HUES48 (cell line): ENCODE measurements around the gene FOXK2.

Source experiments
- H3K27ac ChIP-seq: one replicate; pipeline ENCODE4 v1.7.0; 2013; ENCODE audit warnings: low read depth, low read length, inconsistent platforms
- H3K27me3 ChIP-seq: 2 replicates; pipeline ENCODE4 v1.6.1; 2013; ENCODE audit warnings: mild to moderate bottlenecking, low read length; ENCODE audit not compliant: control insufficient read depth, insufficient read depth
- H3K36me3 ChIP-seq: 2 replicates; pipeline ENCODE4 v1.6.1; 2013; ENCODE audit warnings: low read length; ENCODE audit not compliant: control insufficient read depth, insufficient read depth
- H3K4me1 ChIP-seq: 2 replicates; pipeline ENCODE4 v1.6.1; 2013; ENCODE audit warnings: mild to moderate bottlenecking, low read length; ENCODE audit not compliant: control insufficient read depth, insufficient read depth
- H3K4me3 ChIP-seq: 2 replicates; pipeline ENCODE4 v1.5.1; 2013; ENCODE audit warnings: mild to moderate bottlenecking, low read depth, low read length
- H3K9ac ChIP-seq: 2 replicates; pipeline ENCODE4 v1.6.1; 2013; ENCODE audit warnings: mild to moderate bottlenecking, low read depth, low read length, moderate library complexity
- H3K9me3 ChIP-seq: 2 replicates; pipeline ENCODE4 v1.6.1; 2013; ENCODE audit warnings: low read length; ENCODE audit not compliant: control insufficient read depth, insufficient read depth

Gene FOXK2

DNA sequence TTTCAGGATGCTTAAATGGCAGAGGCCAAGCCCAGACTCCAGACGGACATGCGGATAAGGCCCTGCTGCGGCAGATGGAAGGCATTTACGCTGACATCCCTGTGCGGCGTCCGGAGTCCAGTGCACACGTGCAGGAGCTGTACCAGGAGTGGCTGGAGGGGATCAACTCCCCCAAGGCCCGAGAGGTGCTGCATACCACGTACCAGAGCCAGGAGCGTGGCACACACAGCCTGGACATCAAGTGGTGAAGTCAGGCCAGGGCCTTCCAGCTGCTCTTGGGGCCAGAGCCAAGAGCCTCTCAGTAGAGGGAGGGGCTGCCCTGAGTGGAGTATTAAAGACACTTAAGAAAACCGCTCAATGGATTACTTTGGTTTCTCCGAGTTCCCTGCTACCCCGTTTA lies 31.6 kb upstream of the FOXK2 start:
- H3K4me3 ChIP-seq = no peak overlapping the region
- no peaks in the 10 kb centered on the region for H3K27me3 ChIP-seq
- no peak overlapping the region for H3K9ac ChIP-seq
- H3K36me3 ChIP-seq = peaks cover 55% of the 10 kb centered on the region
- no peaks in the 10 kb centered on the region for H3K4me1 ChIP-seq
- no peak overlapping the region for H3K27ac ChIP-seq
- no peaks in the 10 kb centered on the region for H3K9me3 ChIP-seq

- Histone ChIP-seq H3K27ac (no peak overlapping the region), H3K9ac (no peak overlapping the region)
Measured at GRCh38 chr17:82489117-82489516, 30.4 kb upstream of the FOXK2 start.

GRCh38 chr17:82489851-82490511 lies 29.6 kb upstream of the FOXK2 start:
- Histone ChIP-seq H3K9ac (no peak overlapping the region), H3K36me3 (peaks cover 34% of the 10 kb centered on the region), H3K27ac (no peak overlapping the region), H3K4me3 (no peak overlapping the region), H3K9me3 (no peaks in the 10 kb centered on the region), H3K4me1 (no peaks in the 10 kb centered on the region; the same call in 1 of the 2 replicates), H3K27me3 (no peaks in the 10 kb centered on the region)

More at GRCh38 chr17:82489117-82489516, 30.4 kb upstream of the FOXK2 start:
- no peaks in the 10 kb centered on the region for H3K9me3 ChIP-seq
- H3K4me1 ChIP-seq = no peaks in the 10 kb centered on the region; the same call in 1 of the 2 replicates
- H3K4me3 ChIP-seq = no peak overlapping the region
- H3K27me3 ChIP-seq = no peaks in the 10 kb centered on the region
- peaks cover 43% of the 10 kb centered on the region for H3K36me3 ChIP-seq

- H3K36me3 ChIP-seq = peaks cover 29% of the 10 kb centered on the region
- no peaks in the 10 kb centered on the region; the same call in 1 of the 2 replicates for H3K4me1 ChIP-seq
- H3K9ac ChIP-seq = no peak overlapping the region
- no peaks in the 10 kb centered on the region for H3K9me3 ChIP-seq
- H3K27me3 ChIP-seq = no peaks in the 10 kb centered on the region
- H3K4me3 ChIP-seq = no peak overlapping the region
- no peak overlapping the region for H3K27ac ChIP-seq
Measured at GRCh38 chr17:82490512-82491195, 28.9 kb upstream of the FOXK2 start.

- no peaks in the 10 kb centered on the region for H3K9me3 ChIP-seq
- peaks cover 3% of the 10 kb centered on the region for H3K27me3 ChIP-seq
- H3K36me3 ChIP-seq = peaks cover 24% of the 10 kb centered on the region
- H3K9ac ChIP-seq = no peak overlapping the region
- no peak overlapping the region for H3K27ac ChIP-seq
- H3K4me3 ChIP-seq = no peak overlapping the region
- no peaks in the 10 kb centered on the region; the same call in 1 of the 2 replicates for H3K4me1 ChIP-seq
Measured at GRCh38 chr17:82491196-82491530, 28.4 kb upstream of the FOXK2 start.

GRCh38 chr17:82491533-82491932 lies 28.0 kb upstream of the FOXK2 start:
- H3K27ac ChIP-seq = no peak overlapping the region
- peaks cover 20% of the 10 kb centered on the region for H3K36me3 ChIP-seq
- peaks cover 6% of the 10 kb centered on the region for H3K27me3 ChIP-seq
- no peaks in the 10 kb centered on the region for H3K9me3 ChIP-seq
- H3K4me3 ChIP-seq = no peak overlapping the region
- H3K4me1 ChIP-seq = no peaks in the 10 kb centered on the region; the same call in 1 of the 2 replicates
- H3K9ac ChIP-seq = no peak overlapping the region

GRCh38 chr17:82492643-82493225 lies 26.8 kb upstream of the FOXK2 start:
- no peaks in the 10 kb centered on the region for H3K9me3 ChIP-seq
- no peak overlapping the region for H3K4me3 ChIP-seq
- H3K36me3 ChIP-seq = peaks cover 13% of the 10 kb centered on the region
- no peaks in the 10 kb centered on the region; the same call in 1 of the 2 replicates for H3K4me1 ChIP-seq
- peaks cover 11% of the 10 kb centered on the region for H3K27me3 ChIP-seq
- no peak overlapping the region for H3K27ac ChIP-seq
- H3K9ac ChIP-seq = no peak overlapping the region

GRCh38 chr17:82493226-82493781 lies 26.2 kb upstream of the FOXK2 start:
- H3K36me3 ChIP-seq = peaks cover 8% of the 10 kb centered on the region
- no peak overlapping the region for H3K9ac ChIP-seq
- no peaks in the 10 kb centered on the region; the same call in 1 of the 2 replicates for H3K4me1 ChIP-seq
- peaks cover 16% of the 10 kb centered on the region for H3K27me3 ChIP-seq
- H3K4me3 ChIP-seq = no peak overlapping the region
- no peak overlapping the region for H3K27ac ChIP-seq
- no peaks in the 10 kb centered on the region for H3K9me3 ChIP-seq

GRCh38 chr17:82494236-82495055 lies 25.1 kb upstream of the FOXK2 start:
- peak overlapping the region; percentile 77 for H3K27ac ChIP-seq
- H3K4me1 ChIP-seq = no peaks in the 10 kb centered on the region; the same call in 1 of the 2 replicates
- no peaks in the 10 kb centered on the region for H3K36me3 ChIP-seq
- peaks cover 24% of the 10 kb centered on the region for H3K27me3 ChIP-seq
- H3K9me3 ChIP-seq = no peaks in the 10 kb centered on the region
- peak overlapping the region; percentile 27 for H3K9ac ChIP-seq
- peak overlapping the region; percentile 48; the same call in 1 of the 2 replicates for H3K4me3 ChIP-seq

DNA sequence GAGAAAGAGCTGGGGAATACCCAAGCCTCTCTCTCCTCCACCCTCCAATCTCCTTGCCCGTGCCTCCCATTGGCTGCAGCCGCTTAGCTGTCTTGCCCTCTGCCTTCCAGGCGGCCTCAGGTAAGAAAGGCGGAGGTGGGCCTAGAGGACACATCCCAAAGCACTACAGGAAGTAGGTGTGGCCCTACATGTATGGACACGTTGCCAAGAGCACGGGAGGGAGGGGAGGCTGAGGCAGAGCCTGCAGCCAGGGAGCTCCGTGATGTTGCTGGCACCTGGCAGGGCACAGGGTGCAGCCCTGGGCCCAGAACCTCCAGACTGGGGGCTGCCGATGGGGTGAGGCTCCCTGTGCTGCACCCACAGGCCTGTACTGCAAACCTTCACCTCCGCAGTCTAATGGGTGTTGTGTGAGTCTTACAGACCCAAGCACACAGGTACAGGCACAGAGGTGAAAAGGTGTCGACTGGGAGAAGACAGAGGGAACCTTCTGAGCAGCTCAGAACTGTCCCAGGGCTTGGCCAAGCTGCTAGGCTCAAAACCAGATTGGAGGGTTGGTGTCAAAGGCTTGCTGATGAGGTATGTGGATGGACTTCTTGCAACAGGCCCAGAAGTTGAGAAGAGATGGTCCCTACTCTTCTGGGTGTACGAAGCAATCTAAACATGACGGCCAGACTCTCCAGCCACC lies 23.5 kb upstream of the FOXK2 start:
- Histone ChIP-seq H3K27ac (no peak overlapping the region), H3K9me3 (no peaks in the 10 kb centered on the region), H3K4me1 (no peaks in the 10 kb centered on the region; the same call in 1 of the 2 replicates), H3K9ac (no peak overlapping the region), H3K36me3 (no peaks in the 10 kb centered on the region), H3K4me3 (no peak overlapping the region), H3K27me3 (peaks cover 24% of the 10 kb centered on the region)
